Measurements from ENCODE around the gene CCNT1. TPM values are rescaled to one million over a fixed set of nuclear protein-coding genes. Genes with fewer than 3 reads are reported as not detected.
A peak's percentile ranks its signal among the peaks of the same experiment; 100 is the strongest.
"Not testable (repeated sequence)": the region's sequence is repeated elsewhere in the genome, so short reads cannot be mapped to it uniquely, and the experiment has no call there.

The CCNT1 gene
- total RNA-seq = 51.5 TPM

DNA sequence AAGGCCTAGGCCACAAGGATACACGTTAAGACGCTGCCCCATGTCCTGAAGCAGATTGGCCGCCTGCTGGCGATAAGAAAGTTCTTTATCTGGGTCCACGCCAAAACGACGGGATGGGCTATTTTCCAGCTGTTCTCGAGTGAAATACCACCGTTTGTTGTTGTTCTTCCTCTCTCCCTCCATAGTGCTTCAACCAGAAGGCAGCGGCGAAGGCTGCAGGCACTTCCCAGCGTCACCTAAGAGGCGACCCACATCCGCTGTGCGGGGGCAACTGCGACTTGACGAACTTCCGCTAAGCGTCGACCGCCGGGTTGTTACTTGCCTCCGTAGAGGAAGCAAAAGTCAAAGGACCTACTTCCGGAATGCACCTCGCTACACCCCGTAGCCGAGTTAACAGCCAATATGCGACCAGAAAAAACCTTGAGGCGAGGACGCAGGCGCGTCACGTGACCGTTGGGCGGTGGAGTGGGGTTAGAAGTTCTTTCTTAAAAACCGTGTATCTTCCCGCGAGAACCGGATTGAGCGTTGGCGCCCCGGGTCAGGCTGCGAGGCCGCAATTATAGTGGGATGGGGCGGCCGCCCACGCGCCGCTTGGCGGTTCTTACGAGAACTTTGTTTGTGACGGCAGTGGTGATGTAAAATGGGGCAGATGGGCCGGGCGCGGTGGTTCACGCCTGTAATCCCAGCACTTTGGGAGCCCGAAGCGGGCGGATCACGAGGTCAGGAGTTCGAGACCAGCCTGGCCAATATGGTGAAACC, at the start of gene CCNT1:
Gene CCNT1, minus strand, starts transcription at position 215 of the 759 bp plus-strand sequence. Its CDS starts 32 bp downstream, at position 183.
- DNase-seq (ENCODE audit: low spot score) (peak; percentile 99), ATAC-seq (peak; percentile 98)
- intact Hi-C loops (cut with DNase I) = no loop called here

DNA sequence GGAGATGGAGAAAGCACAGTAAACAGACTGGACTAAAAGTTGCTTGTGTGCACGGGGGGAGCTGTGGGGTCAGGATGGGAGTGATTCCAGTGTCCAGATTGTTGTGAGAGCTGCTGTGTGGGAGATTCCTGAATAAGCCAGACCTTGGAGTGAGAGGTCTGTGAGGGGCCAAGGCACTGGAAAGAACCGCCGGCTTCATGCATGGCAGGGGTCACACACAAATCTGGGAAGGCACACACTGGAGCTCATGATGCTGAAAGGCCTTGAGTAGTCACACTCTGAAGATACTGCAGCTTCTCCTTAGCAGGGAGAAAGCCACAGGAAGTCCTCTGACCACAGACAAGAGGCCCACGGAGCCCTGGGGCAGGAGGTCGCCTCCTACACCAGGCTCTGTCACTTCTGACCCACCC, 49.3 kb upstream of the CCNT1 start:
- intact Hi-C loops (cut with DNase I) = no loop called here
- DNase-seq (ENCODE audit: low spot score) (no peak), ATAC-seq (peak; percentile 40)

DNA sequence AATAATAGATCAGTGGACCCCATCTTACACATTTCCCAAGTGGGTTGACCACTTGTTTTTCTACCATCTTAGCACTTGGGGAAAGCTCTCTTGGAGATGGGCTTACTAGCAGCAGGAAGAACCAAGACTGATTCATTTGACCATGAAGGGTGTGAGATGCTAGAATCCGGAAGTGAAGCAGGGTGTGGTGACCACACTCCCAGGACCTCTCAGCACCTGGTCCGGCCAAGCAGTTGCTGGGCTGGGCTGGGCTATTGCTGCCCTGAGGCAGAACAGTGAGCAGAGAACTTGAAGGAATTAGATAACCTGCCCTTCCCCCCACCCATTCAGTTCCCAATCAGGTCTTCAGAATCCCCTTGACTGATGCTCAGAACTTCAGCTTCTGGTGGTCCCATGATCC, 48.0 kb upstream of the CCNT1 start:
- intact Hi-C loops (cut with DNase I) = no loop called here

DNA sequence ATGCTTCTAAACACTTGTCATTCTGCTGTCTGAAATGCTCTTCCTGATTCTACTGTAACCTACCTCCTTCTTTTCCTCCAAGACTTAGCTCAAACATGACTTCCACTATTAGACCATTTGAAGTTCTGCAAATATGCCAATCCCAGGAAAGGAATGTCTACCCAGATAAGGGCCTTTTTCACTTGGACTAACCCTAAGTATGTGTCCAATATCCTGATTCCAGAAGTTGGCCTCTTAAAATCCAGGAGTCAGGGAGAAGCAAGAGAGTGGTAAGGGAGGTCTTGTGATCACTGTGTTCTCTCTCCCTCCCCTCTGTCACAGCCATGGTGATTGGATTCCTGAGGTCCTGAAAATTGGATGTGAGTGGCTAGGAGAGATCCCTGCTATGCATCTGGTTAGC, 42.2 kb upstream of the CCNT1 start:
- intact Hi-C loops (cut with DNase I) = no loop called here
- ATAC-seq = no peak
- no peak for DNase-seq (ENCODE audit: low spot score)

More for the DNA sequence above, 48.0 kb upstream of the CCNT1 start:
- ATAC-seq (no peak), DNase-seq (ENCODE audit: low spot score) (no peak)

DNA sequence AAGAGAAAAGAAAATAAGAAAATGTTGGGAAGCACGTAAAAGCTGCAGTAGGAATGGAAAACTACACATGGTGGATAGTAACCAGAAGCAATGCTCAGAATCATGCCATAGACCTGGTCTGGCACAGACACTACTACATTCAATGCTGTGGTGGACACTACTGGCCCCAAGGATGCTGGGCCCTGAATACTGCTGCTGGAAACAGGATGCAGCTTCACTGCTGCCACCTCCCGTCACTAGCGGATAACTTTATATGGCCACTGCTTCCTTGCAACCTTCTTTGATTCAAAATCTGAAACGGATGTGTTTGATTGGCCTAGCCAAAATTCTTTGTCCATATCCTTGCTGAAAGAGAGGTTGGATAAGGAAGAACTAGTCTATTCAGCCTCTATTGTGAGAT, 41.7 kb upstream of the CCNT1 start:
- no peak for ATAC-seq

DNA sequence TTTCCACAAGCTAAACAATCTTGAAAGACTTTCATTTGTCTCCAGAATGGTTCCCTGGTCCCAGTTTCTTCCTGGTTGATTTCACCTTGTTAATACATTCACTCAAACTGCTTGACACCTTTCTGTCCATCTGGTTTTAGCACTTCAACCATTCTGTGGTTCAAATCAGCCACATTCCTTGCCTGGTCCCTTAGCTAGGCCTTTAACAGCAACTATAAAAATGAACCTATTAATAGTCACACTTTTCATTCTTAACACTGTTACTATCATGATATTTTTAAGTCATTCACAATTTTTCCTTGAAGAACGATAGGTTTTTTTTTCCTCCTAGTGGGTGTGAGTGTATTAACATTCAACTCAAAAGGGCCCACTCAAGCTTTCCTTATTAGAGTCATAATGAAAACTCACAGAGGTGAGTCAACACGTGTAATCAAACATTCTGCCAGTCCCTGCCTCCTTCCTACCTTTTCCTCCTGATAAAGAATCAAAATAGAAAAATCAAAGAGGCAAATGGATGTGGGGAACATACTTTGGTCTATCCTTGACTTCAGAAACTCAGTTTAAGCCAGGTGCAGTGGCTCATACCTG, 34.4 kb upstream of the CCNT1 start:
- ATAC-seq (no peak), DNase-seq (ENCODE audit: low spot score) (no peak)
- intact Hi-C loops (cut with DNase I) = loop anchor here (5.0 kb wide), 1 partner anchor 46 kb away; no protein-coding TSS in a partner anchor

More for the DNA sequence above, 41.7 kb upstream of the CCNT1 start:
- intact Hi-C loops (cut with DNase I) = no loop called here
- DNase-seq (ENCODE audit: low spot score) = no peak

DNA sequence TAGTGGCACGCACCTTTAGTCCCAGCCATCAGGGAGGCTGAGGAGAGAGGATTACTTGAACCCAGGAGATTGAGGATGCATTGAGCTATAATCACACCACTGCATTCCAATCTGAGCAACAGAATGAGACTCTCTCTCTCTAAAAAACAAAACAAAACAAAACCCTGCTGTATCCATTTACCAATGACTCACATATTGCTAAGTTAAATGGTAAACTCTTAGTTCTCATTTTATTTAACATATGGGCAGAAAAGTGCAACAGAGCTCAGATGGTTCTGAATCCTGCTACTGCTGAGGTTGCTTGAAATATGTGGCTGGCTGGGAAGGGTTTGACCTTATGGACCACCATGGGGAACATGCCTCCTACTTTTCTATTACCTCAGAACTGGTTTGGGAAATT, 33.7 kb upstream of the CCNT1 start:
- DNase-seq (ENCODE audit: low spot score) (no peak), ATAC-seq (no peak)
- intact Hi-C loops (cut with DNase I) = loop anchor here (5.0 kb wide), 1 partner anchor 47 kb away; no protein-coding TSS in a partner anchor

DNA sequence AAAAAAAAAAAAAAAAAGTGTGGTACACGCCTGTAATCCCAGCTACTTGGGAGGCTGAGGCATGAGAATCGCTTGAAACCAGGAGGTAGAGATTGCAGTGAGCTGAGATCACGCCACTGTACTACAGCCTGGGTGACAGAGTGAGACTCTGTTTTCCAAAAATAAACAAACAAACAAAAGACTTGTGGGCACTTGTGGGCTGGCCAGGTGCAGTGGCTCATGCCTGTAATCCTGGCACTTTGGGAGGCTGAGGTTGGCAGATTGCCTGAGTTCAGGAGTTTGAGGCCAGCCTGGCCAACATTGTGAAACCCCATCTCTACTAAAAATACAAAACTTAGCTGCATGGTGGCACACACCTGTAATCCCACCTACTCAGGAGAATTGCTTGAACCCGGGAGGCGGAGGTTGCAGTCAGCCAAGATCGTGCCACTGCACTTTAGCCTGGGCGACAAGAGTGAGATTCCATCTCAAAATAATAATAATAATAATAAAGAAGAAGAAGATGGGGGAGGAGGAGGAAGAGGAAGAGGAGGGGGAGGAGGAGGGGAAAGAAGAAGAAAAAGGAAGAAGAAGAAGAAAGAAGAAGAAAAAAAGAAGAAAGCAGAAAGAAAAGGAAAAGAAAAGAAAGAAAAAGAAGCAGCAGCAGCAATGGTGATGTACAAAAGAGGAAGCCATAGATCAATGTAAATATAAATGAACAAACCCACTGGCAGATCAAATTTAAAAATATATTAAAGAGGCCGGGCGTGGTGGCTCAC, 27.9 kb upstream of the CCNT1 start:
- intact Hi-C loops (cut with DNase I) = no loop called here
- ATAC-seq (no peak), DNase-seq (ENCODE audit: low spot score) (no peak)

DNA sequence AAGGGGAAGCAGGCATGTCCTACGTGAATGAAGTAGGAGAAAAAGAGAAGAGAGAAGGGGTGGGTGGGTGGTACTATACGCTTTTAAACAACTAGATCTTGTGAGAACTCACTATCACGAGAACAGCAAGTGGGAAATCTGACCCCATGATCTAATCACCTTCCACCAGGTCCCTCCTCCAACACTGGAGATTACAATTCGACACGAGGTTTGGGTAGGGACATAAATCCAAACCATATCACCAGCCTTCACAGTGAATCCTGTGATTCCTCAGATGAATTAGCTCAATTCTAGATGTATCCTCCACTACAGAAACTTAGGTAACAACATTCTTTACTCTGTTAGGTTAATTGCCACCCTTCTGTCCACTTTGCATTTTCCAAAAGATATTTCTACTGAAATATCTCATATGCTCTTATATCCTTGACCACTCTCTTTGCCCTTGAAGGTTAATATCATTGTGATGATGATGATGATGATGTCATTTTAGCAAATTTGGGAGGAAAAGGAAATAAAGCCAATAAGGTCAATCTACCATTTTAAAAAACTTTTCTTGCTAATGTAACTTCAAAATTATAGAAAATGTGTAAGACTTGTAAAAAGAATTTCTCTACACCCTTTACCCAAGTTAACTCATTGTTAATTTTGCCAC, 23.2 kb upstream of the CCNT1 start:
- intact Hi-C loops (cut with DNase I) = no loop called here
- DNase-seq (ENCODE audit: low spot score) (no peak), ATAC-seq (no peak)

DNA sequence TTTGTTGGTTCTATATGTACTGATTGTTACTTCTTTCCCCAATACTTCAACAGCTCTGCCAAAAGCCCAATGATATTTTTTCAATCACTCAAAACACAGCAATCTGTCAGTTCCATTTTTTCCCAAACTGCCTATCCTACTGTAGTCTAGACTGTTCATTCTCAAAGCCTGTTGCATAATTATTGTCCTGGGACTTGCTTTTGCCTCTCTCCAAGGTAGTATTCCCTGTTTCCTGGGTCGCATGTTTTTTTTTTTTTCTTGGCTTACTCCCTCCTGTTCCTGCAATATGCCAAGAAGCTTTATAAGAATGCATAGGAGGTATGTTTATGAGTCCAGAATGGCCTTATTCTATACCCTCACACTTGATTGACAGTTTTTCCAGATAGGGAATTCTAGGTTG, 19.9 kb upstream of the CCNT1 start:
- DNase-seq (ENCODE audit: low spot score) (no peak), ATAC-seq (no peak)
- intact Hi-C loops (cut with DNase I) = no loop called here

DNA sequence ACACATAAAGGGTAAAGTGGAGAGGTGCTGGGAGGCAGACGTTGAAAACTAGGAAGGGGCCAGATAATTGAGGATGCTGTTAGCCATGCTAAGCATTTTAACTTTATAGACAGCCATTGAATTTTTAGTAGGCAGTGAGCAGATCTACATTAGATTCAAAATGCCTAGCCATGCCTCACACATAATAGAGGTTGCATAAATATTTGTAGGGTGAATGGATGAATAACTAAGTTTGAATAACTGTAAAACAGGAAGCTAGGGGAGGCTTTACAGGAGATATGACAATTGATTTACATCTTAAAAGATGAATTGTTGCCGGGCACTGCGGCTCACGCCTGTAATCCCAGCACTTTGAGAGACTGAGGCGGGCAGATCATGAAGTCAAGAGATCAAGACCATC, 12.3 kb upstream of the CCNT1 start:
- DNase-seq (ENCODE audit: low spot score) (no peak), ATAC-seq (no peak)
- intact Hi-C loops (cut with DNase I) = no loop called here

DNA sequence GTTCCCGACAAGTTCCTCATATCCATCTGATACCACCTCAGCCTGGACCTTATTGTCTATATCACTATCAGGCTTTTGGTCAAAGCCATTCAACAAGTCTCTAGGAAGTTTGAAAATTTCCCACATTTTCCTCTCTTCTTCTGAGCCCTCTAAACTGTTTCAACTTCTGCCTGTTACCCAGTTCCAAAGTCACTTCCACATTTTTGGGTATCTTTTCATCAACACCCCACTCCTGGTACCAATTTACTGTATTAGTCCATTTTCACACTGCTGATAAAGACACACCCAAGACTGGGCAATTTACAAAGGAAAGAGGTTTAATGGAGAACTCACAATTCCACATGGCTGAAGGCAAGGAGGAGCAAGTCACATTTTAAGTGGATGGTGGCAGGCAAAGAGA, 4.2 kb upstream of the CCNT1 start:
- ATAC-seq; DNase-seq (ENCODE audit: low spot score); intact Hi-C loops (cut with DNase I): not testable (repeated sequence)

DNA sequence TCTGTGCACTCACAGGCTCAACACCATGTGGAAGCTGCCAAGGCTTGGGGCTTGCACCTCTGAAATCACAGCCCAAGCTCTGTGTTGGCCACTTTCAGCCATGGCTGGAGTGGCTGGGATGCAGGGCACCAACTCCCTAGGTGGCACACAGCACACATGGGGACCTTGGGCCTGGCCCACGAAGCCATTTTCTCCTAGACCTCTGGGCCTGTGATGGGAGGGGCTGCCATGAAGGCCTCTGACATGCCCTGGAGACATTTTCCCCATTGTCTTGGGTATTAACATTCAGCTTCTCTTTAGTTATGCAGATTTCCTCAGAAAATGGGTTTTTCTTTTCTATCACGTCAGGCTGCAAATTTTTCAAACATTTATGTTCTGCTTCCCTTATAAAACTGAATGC, 3.7 kb upstream of the CCNT1 start:
- intact Hi-C loops (cut with DNase I); ATAC-seq; DNase-seq (ENCODE audit: low spot score): not testable (repeated sequence)

DNA sequence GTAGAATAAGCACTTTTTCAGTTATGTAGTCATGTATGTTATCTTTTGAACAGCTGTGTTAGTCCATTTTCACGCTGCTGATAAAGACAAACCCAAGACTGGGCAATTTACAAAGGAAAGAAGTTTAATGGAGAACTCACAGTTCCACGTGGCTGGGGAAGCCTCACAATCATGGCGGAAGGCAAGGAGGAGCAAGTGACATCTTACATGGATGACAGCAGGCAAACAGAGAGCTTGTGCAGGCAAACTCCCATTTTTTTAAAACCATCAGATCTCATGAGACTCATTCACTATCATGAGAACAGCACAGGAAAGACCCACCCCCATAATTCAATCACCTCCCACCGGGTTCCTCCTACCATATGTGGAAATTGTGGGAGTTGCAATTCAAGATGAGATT, 2.5 kb upstream of the CCNT1 start:
- intact Hi-C loops (cut with DNase I) = not testable (repeated sequence)

DNA sequence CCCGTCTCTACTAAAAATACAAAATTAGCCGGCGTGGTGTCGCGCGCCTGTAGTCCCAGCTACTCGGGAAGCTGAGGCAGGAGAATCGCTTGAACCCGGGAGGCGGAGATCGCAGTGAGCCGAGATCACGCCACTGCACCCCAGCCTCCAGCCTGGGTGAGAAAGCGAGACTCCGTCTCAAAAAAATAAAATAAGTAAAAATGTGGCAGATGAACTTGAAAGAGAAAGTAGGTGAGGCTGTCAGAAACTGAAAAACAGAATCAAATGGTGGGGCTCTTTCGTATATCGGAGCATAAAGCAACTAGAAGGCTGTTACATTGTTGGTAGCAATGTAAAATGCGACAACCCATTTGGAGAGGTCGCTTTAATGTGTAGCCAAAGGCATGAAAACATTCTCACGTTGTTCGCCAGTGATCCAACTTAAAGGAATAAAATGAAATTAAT, 767 bp upstream of the CCNT1 start:
- intact Hi-C loops (cut with DNase I) = no loop called here
- ATAC-seq (no peak), DNase-seq (ENCODE audit: low spot score) (no peak)

More for the DNA sequence above, 2.5 kb upstream of the CCNT1 start:
- DNase-seq (ENCODE audit: low spot score); ATAC-seq: not testable (repeated sequence)

DNA sequence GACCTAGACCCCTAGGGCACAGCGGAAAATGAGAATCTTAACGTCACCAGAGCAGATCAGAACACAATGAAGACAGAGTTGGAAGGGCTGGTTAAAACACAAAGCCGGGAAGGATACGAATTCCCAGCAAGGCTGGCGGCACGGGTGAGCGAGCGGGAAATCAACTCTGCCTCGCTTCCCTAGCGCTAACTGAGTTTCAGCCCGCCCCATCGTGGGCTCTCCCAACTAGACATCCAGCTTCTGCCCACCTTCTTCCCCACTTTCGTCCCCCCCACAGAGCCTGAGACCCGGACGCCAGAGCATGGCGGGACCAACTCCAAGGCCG, 377 bp downstream of the CCNT1 start:
- DNase-seq (ENCODE audit: low spot score) = no peak
- intact Hi-C loops (cut with DNase I) = no loop called here
- ATAC-seq = peak; percentile 0

DNA sequence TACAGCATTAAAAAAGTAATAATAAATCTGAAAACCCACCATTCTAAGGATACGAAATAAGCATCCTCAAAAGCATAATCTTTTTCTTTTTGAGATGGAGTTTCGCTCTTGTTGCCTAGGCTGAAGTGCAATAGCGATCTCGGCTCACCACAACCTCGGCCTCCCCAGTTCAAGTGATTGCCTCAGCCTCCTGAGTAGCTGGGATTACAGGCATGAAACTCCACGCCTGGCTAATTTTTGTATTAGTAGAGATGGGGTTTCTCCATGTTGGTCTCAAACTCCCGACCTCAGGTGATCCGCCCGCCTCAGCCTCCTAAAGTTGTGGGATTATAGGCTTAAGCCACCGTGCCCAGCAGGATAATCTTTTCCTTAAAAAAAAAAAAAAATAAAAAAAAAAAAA, 4.3 kb downstream of the CCNT1 start:
- intact Hi-C loops (cut with DNase I) = no loop called here
- ATAC-seq = no peak
- no peak for DNase-seq (ENCODE audit: low spot score)

DNA sequence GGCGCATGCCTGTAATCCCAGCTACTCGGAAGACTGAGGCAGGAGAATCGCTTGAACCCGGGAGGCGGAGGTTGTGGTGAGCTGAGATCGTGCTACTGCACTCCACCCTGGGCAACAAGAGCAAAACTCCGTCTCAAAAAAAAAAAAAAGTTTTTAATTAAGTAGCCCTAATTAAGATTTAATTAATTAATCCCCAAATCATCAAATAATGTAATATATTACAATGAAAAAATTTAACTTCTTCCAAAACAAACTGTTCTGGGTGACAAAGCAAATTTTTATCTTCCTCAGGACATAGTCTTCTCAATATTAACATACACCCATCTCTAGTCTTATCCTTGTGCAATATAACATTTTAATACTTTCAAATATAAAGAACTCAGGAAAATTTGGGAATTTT, 17.7 kb downstream of the CCNT1 start:
- ATAC-seq = not testable (repeated sequence)

DNA sequence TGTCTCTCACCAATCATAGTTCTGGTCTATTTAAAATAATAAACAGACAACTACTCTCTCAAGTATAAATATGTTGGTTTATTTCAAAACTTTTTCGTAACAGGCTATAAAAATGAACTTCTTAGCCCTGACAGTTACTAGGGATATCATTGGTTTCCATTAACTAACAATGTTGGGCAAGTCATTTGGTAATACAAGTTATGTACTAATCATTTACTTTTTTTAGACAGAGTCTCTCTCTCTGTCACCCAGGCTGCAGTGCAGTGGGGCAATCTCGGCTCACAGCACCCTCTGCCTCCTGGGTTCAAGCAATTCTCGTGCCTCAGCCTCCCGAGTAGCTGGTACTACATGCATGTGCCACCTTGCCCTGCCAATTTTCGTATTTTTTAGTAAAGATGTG, 19.9 kb downstream of the CCNT1 start:
- ATAC-seq (no peak), DNase-seq (ENCODE audit: low spot score) (no peak)
- intact Hi-C loops (cut with DNase I) = no loop called here

More for the DNA sequence above, 17.7 kb downstream of the CCNT1 start:
- DNase-seq (ENCODE audit: low spot score); intact Hi-C loops (cut with DNase I): not testable (repeated sequence)
